Measurements from ENCODE around the gene FGGY. TPM values are rescaled to one million over a fixed set of nuclear protein-coding genes. Genes with fewer than 3 reads are reported as not detected.

The FGGY gene
- total RNA-seq, 1 donor from 2014 or later, result 12.6 TPM

- no peak for DNase-seq (ENCODE audit: extremely low spot score, unreplicated experiment)
- no peak for TF ChIP-seq CTCF (conservative IDR thresholded peaks at IDR 0.05)
- peaks cover 35% of the 10 kb centered on the region for H3K4me1 Mint-ChIP-seq (ENCODE audit: unreplicated experiment)
- H3K27ac Mint-ChIP-seq, result no peak overlapping the region
- no peak overlapping the region for H3K4me3 Mint-ChIP-seq
- peaks cover 6% of the 10 kb centered on the region for H3K27me3 Mint-ChIP-seq
- peaks cover 17% of the 10 kb centered on the region for H3K9me3 Mint-ChIP-seq
- H3K36me3 Mint-ChIP-seq, result peaks cover 10% of the 10 kb centered on the region
These were observed 213.4 kb downstream of the FGGY start for GRCh38 chr1:59510249-59510648.

GRCh38 chr1:59511476-59512465 is 214.9 kb downstream of the FGGY start:
- Mint-ChIP-seq H3K4me3 (no peak overlapping the region), H3K36me3 (peaks cover 12% of the 10 kb centered on the region), H3K27me3 (peaks cover 6% of the 10 kb centered on the region), H3K9me3 (peaks cover 20% of the 10 kb centered on the region), H3K4me1 (ENCODE audit: unreplicated experiment) (peaks cover 28% of the 10 kb centered on the region), H3K27ac (no peak overlapping the region)
- no peak for DNase-seq (ENCODE audit: extremely low spot score, unreplicated experiment)
- TF ChIP-seq CTCF (conservative IDR thresholded peaks at IDR 0.05), result no peak

- DNase-seq (ENCODE audit: extremely low spot score, unreplicated experiment), result no peak
- no peak overlapping the region for H3K27ac Mint-ChIP-seq
- H3K4me3 Mint-ChIP-seq, result no peak overlapping the region
- H3K4me1 Mint-ChIP-seq (ENCODE audit: unreplicated experiment), result peaks cover 25% of the 10 kb centered on the region
- no peak for TF ChIP-seq CTCF (conservative IDR thresholded peaks at IDR 0.05)
- H3K9me3 Mint-ChIP-seq, result peaks cover 19% of the 10 kb centered on the region
- H3K27me3 Mint-ChIP-seq, result peaks cover 6% of the 10 kb centered on the region
- H3K36me3 Mint-ChIP-seq, result peaks cover 12% of the 10 kb centered on the region
These were observed 215.8 kb downstream of the FGGY start for GRCh38 chr1:59512702-59513101.

- peaks cover 15% of the 10 kb centered on the region for H3K4me1 Mint-ChIP-seq (ENCODE audit: unreplicated experiment)
These were observed 217.4 kb downstream of the FGGY start for GRCh38 chr1:59514061-59514909.

More at GRCh38 chr1:59514061-59514909, 217.4 kb downstream of the FGGY start:
- Mint-ChIP-seq H3K4me3 (no peak overlapping the region), H3K27ac (no peak overlapping the region), H3K9me3 (peaks cover 15% of the 10 kb centered on the region), H3K27me3 (peaks cover 3% of the 10 kb centered on the region), H3K36me3 (peaks cover 8% of the 10 kb centered on the region)
- TF ChIP-seq CTCF (conservative IDR thresholded peaks at IDR 0.05), result no peak
- no peak for DNase-seq (ENCODE audit: extremely low spot score, unreplicated experiment)

All from type B pancreatic cell (in vitro differentiated cells).